HG03060 (cell line): Measurements from ENCODE around the gene PLA2G6.
"Not testable (repeated sequence)": the region's sequence is repeated elsewhere in the genome, so short reads cannot be mapped to it uniquely, and the experiment has no call there.

ENCODE experiments used
- ATAC-seq: cut with Tn5 transposase; IDR thresholded peaks from one replicate; pipeline ENCODE4 v1.9.1; 2021; ENCODE audit warnings: low read depth, moderate number of reproducible peaks; ENCODE audit not compliant: unreplicated experiment

The PLA2G6 gene

GRCh38 chr22:38136607-38137006 lies 45.0 kb downstream of the PLA2G6 start:
- ATAC-seq: no peak

GRCh38 chr22:38135133-38135706 lies 46.4 kb downstream of the PLA2G6 start:
- ATAC-seq: no peak

- no peak for ATAC-seq
Observed at GRCh38 chr22:38133331-38133730, 48.3 kb downstream of the PLA2G6 start.

- no peak for ATAC-seq
Observed at GRCh38 chr22:38132794-38133193, 48.8 kb downstream of the PLA2G6 start.

- ATAC-seq: no peak
Observed at GRCh38 chr22:38132136-38132535, 49.5 kb downstream of the PLA2G6 start.

- ATAC-seq: no peak
Observed at GRCh38 chr22:38131399-38131798, 50.2 kb downstream of the PLA2G6 start.

GRCh38 chr22:38129856-38130255 lies 51.8 kb downstream of the PLA2G6 start:
- ATAC-seq: no peak

- no peak for ATAC-seq
Observed at GRCh38 chr22:38129021-38129420, 52.6 kb downstream of the PLA2G6 start.

GRCh38 chr22:38127869-38128268 lies 53.8 kb downstream of the PLA2G6 start:
- ATAC-seq: no peak

GRCh38 chr22:38126928-38127668 lies 54.5 kb downstream of the PLA2G6 start:
- no peak for ATAC-seq

GRCh38 chr22:38125751-38126201 lies 55.9 kb downstream of the PLA2G6 start:
- ATAC-seq: no peak

GRCh38 chr22:38125038-38125610 lies 56.5 kb downstream of the PLA2G6 start:
- no peak for ATAC-seq

- no peak for ATAC-seq
Observed at GRCh38 chr22:38124236-38124974, 57.2 kb downstream of the PLA2G6 start.

GRCh38 chr22:38122616-38123015 lies 59.0 kb downstream of the PLA2G6 start:
- ATAC-seq: no peak

GRCh38 chr22:38120359-38121110 lies 61.1 kb downstream of the PLA2G6 start:
- no peak for ATAC-seq

GRCh38 chr22:38118747-38119146 lies 62.9 kb downstream of the PLA2G6 start:
- not testable (repeated sequence) for ATAC-seq

- ATAC-seq: no peak
Observed at GRCh38 chr22:38118182-38118581, 63.4 kb downstream of the PLA2G6 start.

- not testable (repeated sequence) for ATAC-seq
Observed at GRCh38 chr22:38117556-38117955, 64.1 kb downstream of the PLA2G6 start.

- ATAC-seq: no peak
Observed at GRCh38 chr22:38115423-38116205, 66.0 kb downstream of the PLA2G6 start.
